Spleen (tissue), 7 donors: ENCODE results near the gene KIAA1549.

Experiments
- CTCF ChIP-seq, 11 experiments: fragments of 200-600 bp in 7 of 11; fragments of 450-650 bp in 4 of 11; sonication (generic) in 4 of 11; IDR thresholded peaks in 8 of 11; conservative IDR thresholded peaks in 3 of 11; 1 replicate in 7 of 11; 2 replicates in 4 of 11; pipeline versions ENCODE4 v1.4.0 to v1.8.0; 2016 to 2021; ENCODE audit warnings: antibody characterized with exemption in 11 of 11, inconsistent platforms in 4 of 11, mild to moderate bottlenecking in 1 of 11
- POLR2A ChIP-seq, 3 donors: fragments of 450-650 bp; IDR thresholded peaks; one replicate each; pipeline ENCODE4 v1.5.1; 2017; ENCODE audit warnings: antibody characterized with exemption in 3 of 3, mild to moderate bottlenecking in 1 of 3
- POLR2AphosphoS5 ChIP-seq, 3 donors: sonication (generic); formaldehyde crosslinking; IDR thresholded peaks; one replicate each; pipeline ENCODE4 v1.5.1; 2017; ENCODE audit warnings: antibody characterized with exemption in 3 of 3
- donor health status: DM: no; HTN: no; CAD: no; lungs with moderate emphysema.
- donor health status: DM: no; HTN: no; CAD: no.
- donor health status: DM: no; HTN: no; CAD: no.

DNA sequence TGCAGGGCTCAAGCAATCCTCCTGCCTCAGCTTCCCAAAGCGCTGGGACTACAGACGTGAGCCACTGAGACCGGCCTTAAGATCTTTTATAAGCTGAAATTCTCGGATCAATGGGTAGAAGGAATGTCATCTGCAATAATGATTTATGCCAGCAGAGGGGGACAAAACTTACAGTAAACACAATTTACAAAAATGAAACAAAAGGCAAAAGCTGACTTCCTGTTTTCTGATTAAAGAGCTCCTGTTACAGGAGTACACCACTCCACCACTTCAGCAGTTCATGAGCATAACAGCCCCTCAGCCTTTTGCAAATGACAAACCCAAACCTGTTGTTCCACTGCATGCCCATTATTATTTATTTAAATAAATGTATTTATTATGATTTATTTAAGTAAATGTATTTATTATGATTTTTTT, 94.7 kb downstream of the KIAA1549 start:
- TF ChIP-seq POLR2AphosphoS5 (IDR thresholded peaks at IDR 0.05) (no peak), POLR2A (IDR thresholded peaks at IDR 0.05) (no peak), CTCF (IDR thresholded peaks at IDR 0.05 in 8 of 11, conservative IDR thresholded peaks at IDR 0.05 in 3 of 11) (peak; percentile 55 to 84 (median 77))
